ENCODE data around the gene CRYZ. TPM values are rescaled to one million over a fixed set of nuclear protein-coding genes. Genes with fewer than 3 reads are reported as not detected.
"Not testable (repeated sequence)": the region's sequence is repeated elsewhere in the genome, so short reads cannot be mapped to it uniquely, and the experiment has no call there.

Gene CRYZ
- total and polyA plus RNA-seq, 2 of the 8 experiments (the other 6 are each of a cell fraction or from before 2014, with no cell fraction given) = 20.5 to 43.8 TPM

DNA sequence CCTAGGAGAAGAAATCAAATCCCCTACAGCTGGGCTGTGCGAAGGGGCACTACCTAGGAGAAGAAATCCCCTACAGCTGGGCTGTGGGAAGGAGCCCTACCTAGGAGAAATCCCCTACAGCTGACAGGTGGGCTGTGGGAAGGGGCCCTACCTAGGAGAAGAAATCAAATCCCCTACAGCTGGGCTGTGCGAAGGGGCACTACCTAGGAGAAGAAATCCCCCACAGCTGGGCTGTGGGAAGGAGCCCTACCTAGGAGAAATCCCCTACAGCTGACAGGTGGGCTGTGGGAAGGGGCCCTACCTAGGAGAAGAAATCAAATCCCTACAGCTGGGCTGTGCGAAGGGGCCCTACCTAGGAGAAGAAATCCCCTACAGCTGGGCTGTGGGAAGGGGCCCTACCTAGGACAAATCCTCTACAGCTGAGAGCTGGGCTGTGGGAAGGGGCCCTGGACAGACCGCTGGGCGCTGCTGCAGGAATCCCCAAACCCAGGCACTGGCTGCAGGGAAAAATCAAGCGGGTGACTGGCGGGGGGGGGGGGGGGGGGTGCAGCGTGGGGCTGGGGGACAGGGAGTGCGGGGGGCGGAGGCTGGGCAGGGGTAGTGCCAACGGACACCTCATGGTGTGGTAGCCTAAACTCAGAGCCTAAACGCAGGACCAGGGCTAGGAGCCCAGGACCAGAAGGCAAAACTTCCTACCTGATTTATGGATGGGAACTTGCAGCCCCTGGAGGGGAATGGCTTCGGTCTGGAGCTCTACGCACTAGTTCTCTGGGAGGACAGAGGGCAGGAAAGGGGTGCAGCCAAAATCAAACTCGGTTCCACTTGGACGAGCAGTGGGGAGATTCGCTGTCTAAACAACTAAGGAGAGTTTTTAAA is 541 bp downstream of the CRYZ start:
- Histone ChIP-seq H3K4me3 (ENCODE audit: extremely low read depth in 1 of 4, insufficient read depth in 2 of 4, low read depth in 3 of 4, low read length in 4 of 4) (peak overlapping the region; percentile 81 to 96 (median 84)), H3K4me2 (ENCODE audit: insufficient read depth in 1 of 2, low read depth in 2 of 2, low read length in 2 of 2) (peak overlapping the region; percentile 65 to 83), H3K18ac (ENCODE audit: extremely low read depth, low read length) (peak overlapping the region; percentile 68; the same call in 1 of the 2 replicates), H3K27ac (ENCODE audit: low read depth, low read length) (0 out of 2 replicates have a peak overlapping the region, but pooled peaks have one; percentile 99), H2BK5ac (ENCODE audit: low read depth, low read length) (0 out of 2 replicates have a peak overlapping the region, but pooled peaks have one; percentile 37), H4K8ac (ENCODE audit: extremely low read depth, insufficient read depth, low read length) (peak overlapping the region; percentile 85), H3K79me2 (ENCODE audit: control insufficient read depth in 1 of 2, insufficient read depth in 2 of 2, low read length in 2 of 2) (peaks cover 0 to 22% of the 10 kb centered on the region in 2 experiments; a peak in 2 of 4 replicates), H3K9ac (replicated peaks in 1 of 4; ENCODE audit: extremely low read depth in 1 of 4, low read depth in 3 of 4, low read length in 3 of 4) (peak overlapping the region in 3 of 4 experiments; percentile 95 to 99 (median 98); a peak in 5 of 7 replicates), H2AFZ (ENCODE audit: low read length) (peak overlapping the region; percentile 99)
- H3K23me2 ChIP-seq (ENCODE audit: low read depth, low read length); H2BK20ac ChIP-seq (ENCODE audit: low read length); H2BK12ac ChIP-seq (ENCODE audit: low read depth, low read length); H2BK15ac ChIP-seq (ENCODE audit: low read length); H4K5ac ChIP-seq (ENCODE audit: insufficient read length, low read depth, low read length); H3K36me3 ChIP-seq (ENCODE audit: control insufficient read depth in 2 of 4, insufficient read depth in 4 of 4, low read length in 3 of 4); H4K20me1 ChIP-seq (replicated peaks in 1 of 2; ENCODE audit: control insufficient read depth in 1 of 2, insufficient read depth in 2 of 2, low read length in 2 of 2); H2BK120ac ChIP-seq (replicated peaks; ENCODE audit: low read depth, low read length); H3K4me1 ChIP-seq (replicated peaks in 1 of 4; ENCODE audit: control insufficient read depth in 3 of 4, insufficient read depth in 4 of 4, low read length in 3 of 4); H4K91ac ChIP-seq (replicated peaks; ENCODE audit: insufficient read length, low read length); H3K27me3 ChIP-seq (replicated peaks in 1 of 4; ENCODE audit: control insufficient read depth in 3 of 4, extremely low read depth in 1 of 4, insufficient read depth in 3 of 4, low read length in 3 of 4); H3K14ac ChIP-seq (ENCODE audit: insufficient read length); H2AK5ac ChIP-seq (ENCODE audit: low read depth, low read length); FAIRE-seq; H3K4ac ChIP-seq (replicated peaks; ENCODE audit: insufficient read length, low read depth, low read length); H3K79me1 ChIP-seq (ENCODE audit: low read depth, low read length); H3K23ac ChIP-seq (ENCODE audit: insufficient read length); H3K56ac ChIP-seq (replicated peaks; ENCODE audit: insufficient read length, low read depth, low read length); H3K9me3 ChIP-seq (ENCODE audit: insufficient read depth in 2 of 2, low read depth in 1 of 2, low read length in 1 of 2): not testable (repeated sequence)
- 0 out of 2 replicates have a peak, but pooled peaks have one; percentile 20 for TF ChIP-seq TCF12 (IDR thresholded peaks at IDR 0.05; ENCODE audit: low read depth, low read length)
- POLR2A ChIA-PET (ENCODE audit: partially characterized antibody) = interaction anchor here (1.4 to 1.9 kb wide), 2 partner anchors 18 to 43 kb away, joined by 4 to 5 read pairs; no protein-coding TSS in a partner anchor
- 54% methylated on average over 8 of the region's 17 CpGs; no CpG with 5 or more reads in 1 of the 2 experiments for WGBS, 2 experiments (ENCODE audit: extremely low coverage in 1 of 2, insufficient coverage in 1 of 2, insufficient read length in 1 of 2, insufficient replicate concordance in 2 of 2, low coverage in 1 of 2, low lambda C conversion rate in 2 of 2, missing lambda C conversion rate in 1 of 2)
- DNase-seq (ENCODE audit: low read depth in 1 of 2, low spot score in 2 of 2) = peak in 1 of 2 experiments; percentile 52
- CTCF ChIA-PET (ENCODE audit: partially characterized antibody) = interaction anchor here (0.8 to 2.5 kb wide), 15 partner anchors 11 to 366 kb away, joined by 3 to 19 read pairs (median 7); partner anchors contain the start of gene ERICH3
